ENCODE data around the gene SKAP1.
"Not testable (repeated sequence)": the region's sequence is repeated elsewhere in the genome, so short reads cannot be mapped to it uniquely, and the experiment has no call there.

SKAP1 gene

GRCh38 chr17:48376682-48377325, 53.2 kb downstream of the SKAP1 start:
- in situ Hi-C loops (cut with HindIII; ENCODE audit: low sequenced_read_pairs), result no loop called here
- TF ChIP-seq CTCF (IDR thresholded peaks at IDR 0.05; ENCODE audit: low read depth, low read length), result no peak
- H3K4me3 ChIP-seq (ENCODE audit: low read depth, low read length), result no peak overlapping the region
- no peak for DNase-seq (ENCODE audit: low read depth, low spot score)

- H3K4me3 ChIP-seq (ENCODE audit: low read depth, low read length), result no peak overlapping the region
- in situ Hi-C loops (cut with HindIII; ENCODE audit: low sequenced_read_pairs), result no loop called here
- peak; percentile 35 for DNase-seq (ENCODE audit: low read depth, low spot score)
- no peak for TF ChIP-seq CTCF (IDR thresholded peaks at IDR 0.05; ENCODE audit: low read depth, low read length)
Observed at GRCh38 chr17:48375356-48375755, 54.7 kb downstream of the SKAP1 start.

- DNase-seq (ENCODE audit: low read depth, low spot score), result no peak
- no peak overlapping the region for H3K4me3 ChIP-seq (ENCODE audit: low read depth, low read length)
Observed at GRCh38 chr17:48374650-48375230, 55.3 kb downstream of the SKAP1 start.

GRCh38 chr17:48373883-48374282, 56.1 kb downstream of the SKAP1 start:
- no peak for DNase-seq (ENCODE audit: low read depth, low spot score)
- in situ Hi-C loops (cut with HindIII; ENCODE audit: low sequenced_read_pairs), result no loop called here
- no peak overlapping the region for H3K4me3 ChIP-seq (ENCODE audit: low read depth, low read length)
- TF ChIP-seq CTCF (IDR thresholded peaks at IDR 0.05; ENCODE audit: low read depth, low read length), result no peak

More at GRCh38 chr17:48374650-48375230, 55.3 kb downstream of the SKAP1 start:
- in situ Hi-C loops (cut with HindIII; ENCODE audit: low sequenced_read_pairs), result no loop called here
- peak; percentile 32 for TF ChIP-seq CTCF (IDR thresholded peaks at IDR 0.05; ENCODE audit: low read depth, low read length)

- in situ Hi-C loops (cut with HindIII; ENCODE audit: low sequenced_read_pairs), result no loop called here
- no peak for DNase-seq (ENCODE audit: low read depth, low spot score)
- H3K4me3 ChIP-seq (ENCODE audit: low read depth, low read length), result no peak overlapping the region
- TF ChIP-seq CTCF (IDR thresholded peaks at IDR 0.05; ENCODE audit: low read depth, low read length), result no peak
Observed at GRCh38 chr17:48373130-48373830, 56.7 kb downstream of the SKAP1 start.

- in situ Hi-C loops (cut with HindIII; ENCODE audit: low sequenced_read_pairs); DNase-seq (ENCODE audit: low read depth, low spot score); H3K4me3 ChIP-seq (ENCODE audit: low read depth, low read length): not testable (repeated sequence)
Observed at GRCh38 chr17:48368967-48369366, 61.0 kb downstream of the SKAP1 start.

- no peak for DNase-seq (ENCODE audit: low read depth, low spot score)
- in situ Hi-C loops (cut with HindIII; ENCODE audit: low sequenced_read_pairs), result no loop called here
- H3K4me3 ChIP-seq (ENCODE audit: low read depth, low read length), result no peak overlapping the region
- TF ChIP-seq CTCF (IDR thresholded peaks at IDR 0.05; ENCODE audit: low read depth, low read length), result no peak
Observed at GRCh38 chr17:48368352-48368908, 61.6 kb downstream of the SKAP1 start.

All from astrocyte of the spinal cord (primary cell).